ENCODE results near the gene RHOC. TPM values are rescaled to one million over a fixed set of nuclear protein-coding genes. Genes with fewer than 3 reads are reported as not detected.

Gene RHOC
- polyA plus RNA-seq, 1 of the 3 experiments (the other 2 are of a cell fraction): 1,028 TPM

DNA sequence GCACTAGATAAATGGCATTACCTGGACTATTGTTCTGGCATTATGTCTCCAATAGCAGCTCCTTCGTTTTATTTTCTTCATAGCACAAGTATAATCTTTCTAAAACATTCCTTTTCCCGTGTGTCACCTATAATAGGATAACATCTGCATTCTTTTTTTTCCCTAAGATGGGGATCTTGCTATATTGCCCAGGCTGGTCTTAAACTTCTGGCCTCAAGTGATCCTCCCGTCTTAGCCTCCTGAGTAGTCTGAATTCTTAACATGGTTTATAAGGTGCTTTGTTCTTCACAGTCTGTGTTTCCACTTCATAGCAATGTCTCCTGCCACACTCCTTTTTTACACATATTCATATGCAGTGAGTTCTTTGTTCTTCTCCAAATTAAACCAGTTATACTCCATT lies 41.1 kb downstream of the RHOC start (continued):
- TF ChIP-seq ZBTB33 (IDR thresholded peaks at IDR 0.05; ENCODE audit: borderline replicate concordance, low read depth) (no peak), RXRA (IDR thresholded peaks at IDR 0.05; ENCODE audit: borderline replicate concordance, low read depth) (no peak), NRF1 (IDR thresholded peaks at IDR 0.05; ENCODE audit: low read depth, low read length) (no peak), FOXM1 (IDR thresholded peaks at IDR 0.05; ENCODE audit: low read depth) (no peak), ELF1 (IDR thresholded peaks at IDR 0.05) (no peak)

DNA sequence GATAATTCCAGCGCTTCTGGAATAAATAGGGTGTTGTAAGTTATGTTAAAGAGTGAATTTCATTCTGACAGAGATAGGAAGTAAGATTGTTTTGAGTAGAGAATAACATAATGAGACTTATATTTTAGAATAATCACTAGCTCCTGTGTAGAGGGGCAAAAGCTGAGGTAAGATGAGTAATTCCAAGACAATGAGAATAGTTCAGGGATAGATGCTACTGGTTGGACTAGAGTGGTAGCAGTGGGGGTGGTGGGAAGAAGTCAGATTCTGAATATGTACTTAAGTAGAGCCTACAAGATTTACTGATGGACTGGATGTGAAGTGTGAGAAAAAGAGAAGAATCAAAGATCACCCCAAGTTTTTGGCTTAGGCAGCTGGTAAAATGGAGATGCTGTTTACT lies 55.7 kb downstream of the RHOC start:
- H3F3A ChIP-seq (replicated peaks; ENCODE audit: insufficient read depth): peaks cover 10% of the 10 kb centered on the region
- H3K9me3 ChIP-seq: no peaks in the 10 kb centered on the region
- H3K27me3 ChIP-seq (ENCODE audit: insufficient read depth): no peaks in the 10 kb centered on the region
- DNase-seq: no peak
- peaks cover 14% of the 10 kb centered on the region; the same call in 1 of the 2 replicates for H4K20me1 ChIP-seq (ENCODE audit: insufficient read depth)
- ChIA-PET POLR2A (no interaction called here), CTCF (no interaction called here)
- 100% methylated on average over 1 of the region's 1 CpG for WGBS (ENCODE audit: low lambda C conversion rate)
- no peaks in the 10 kb centered on the region for H3K9me2 ChIP-seq
- H3K27ac ChIP-seq (ENCODE audit: low read depth in 2 of 2, low read length in 1 of 2): no peak overlapping the region
- TF ChIP-seq, protein P1, sequence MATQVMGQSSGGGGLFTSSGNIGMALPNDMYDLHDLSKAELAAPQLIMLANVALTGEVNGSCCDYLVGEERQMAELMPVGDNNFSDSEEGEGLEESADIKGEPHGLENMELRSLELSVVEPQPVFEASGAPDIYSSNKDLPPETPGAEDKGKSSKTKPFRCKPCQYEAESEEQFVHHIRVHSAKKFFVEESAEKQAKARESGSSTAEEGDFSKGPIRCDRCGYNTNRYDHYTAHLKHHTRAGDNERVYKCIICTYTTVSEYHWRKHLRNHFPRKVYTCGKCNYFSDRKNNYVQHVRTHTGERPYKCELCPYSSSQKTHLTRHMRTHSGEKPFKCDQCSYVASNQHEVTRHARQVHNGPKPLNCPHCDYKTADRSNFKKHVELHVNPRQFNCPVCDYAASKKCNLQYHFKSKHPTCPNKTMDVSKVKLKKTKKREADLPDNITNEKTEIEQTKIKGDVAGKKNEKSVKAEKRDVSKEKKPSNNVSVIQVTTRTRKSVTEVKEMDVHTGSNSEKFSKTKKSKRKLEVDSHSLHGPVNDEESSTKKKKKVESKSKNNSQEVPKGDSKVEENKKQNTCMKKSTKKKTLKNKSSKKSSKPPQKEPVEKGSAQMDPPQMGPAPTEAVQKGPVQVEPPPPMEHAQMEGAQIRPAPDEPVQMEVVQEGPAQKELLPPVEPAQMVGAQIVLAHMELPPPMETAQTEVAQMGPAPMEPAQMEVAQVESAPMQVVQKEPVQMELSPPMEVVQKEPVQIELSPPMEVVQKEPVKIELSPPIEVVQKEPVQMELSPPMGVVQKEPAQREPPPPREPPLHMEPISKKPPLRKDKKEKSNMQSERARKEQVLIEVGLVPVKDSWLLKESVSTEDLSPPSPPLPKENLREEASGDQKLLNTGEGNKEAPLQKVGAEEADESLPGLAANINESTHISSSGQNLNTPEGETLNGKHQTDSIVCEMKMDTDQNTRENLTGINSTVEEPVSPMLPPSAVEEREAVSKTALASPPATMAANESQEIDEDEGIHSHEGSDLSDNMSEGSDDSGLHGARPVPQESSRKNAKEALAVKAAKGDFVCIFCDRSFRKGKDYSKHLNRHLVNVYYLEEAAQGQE (IDR thresholded peaks at IDR 0.05; ENCODE audit: low read depth, low read length): no peak
- TF ChIP-seq EP300 (IDR thresholded peaks at IDR 0.05; ENCODE audit: borderline replicate concordance in 1 of 2, low read depth in 1 of 2, low read length in 1 of 2) (no peak), JUND (IDR thresholded peaks at IDR 0.05) (no peak), IRF3 (IDR thresholded peaks at IDR 0.05; ENCODE audit: low read depth, low read length) (no peak), POLR2AphosphoS5 (IDR thresholded peaks at IDR 0.05; ENCODE audit: low read depth, low read length) (no peak), SMC3 (IDR thresholded peaks at IDR 0.05; ENCODE audit: low read depth, low read length) (no peak), ELF1 (IDR thresholded peaks at IDR 0.05) (no peak), MXI1 (IDR thresholded peaks at IDR 0.05; ENCODE audit: low read depth, low read length) (no peak), TEAD4 (IDR thresholded peaks at IDR 0.05; ENCODE audit: borderline replicate concordance, insufficient read depth) (no peak), ZBTB33 (IDR thresholded peaks at IDR 0.05; ENCODE audit: borderline replicate concordance, low read depth) (no peak), GATA2 (CRISPR knock-in tag; IDR thresholded peaks at IDR 0.05) (no peak), RXRA (IDR thresholded peaks at IDR 0.05; ENCODE audit: borderline replicate concordance, low read depth) (no peak)
- TF ChIP-seq, protein P2, sequence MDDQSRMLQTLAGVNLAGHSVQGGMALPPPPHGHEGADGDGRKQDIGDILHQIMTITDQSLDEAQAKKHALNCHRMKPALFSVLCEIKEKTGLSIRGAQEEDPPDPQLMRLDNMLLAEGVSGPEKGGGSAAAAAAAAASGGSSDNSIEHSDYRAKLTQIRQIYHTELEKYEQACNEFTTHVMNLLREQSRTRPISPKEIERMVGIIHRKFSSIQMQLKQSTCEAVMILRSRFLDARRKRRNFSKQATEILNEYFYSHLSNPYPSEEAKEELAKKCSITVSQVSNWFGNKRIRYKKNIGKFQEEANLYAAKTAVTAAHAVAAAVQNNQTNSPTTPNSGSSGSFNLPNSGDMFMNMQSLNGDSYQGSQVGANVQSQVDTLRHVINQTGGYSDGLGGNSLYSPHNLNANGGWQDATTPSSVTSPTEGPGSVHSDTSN (IDR thresholded peaks at IDR 0.05): no peak
- no peak overlapping the region for H3K4me3 ChIP-seq (ENCODE audit: low read depth in 2 of 2, low read length in 1 of 2)
- peaks cover 64 to 76% of the 10 kb centered on the region in 2 experiments for H3K36me3 ChIP-seq (replicated peaks in 1 of 2; ENCODE audit: control insufficient read depth in 1 of 2, insufficient read depth in 2 of 2, low read length in 1 of 2)
- H3K4me1 ChIP-seq (ENCODE audit: control insufficient read depth in 1 of 2, insufficient read depth in 2 of 2, low read depth in 1 of 2, low read length in 1 of 2): no peaks in the 10 kb centered on the region; a peak in 1 of 4 replicates
- H2AFZ ChIP-seq (ENCODE audit: low read depth): no peak overlapping the region
- H3K9ac ChIP-seq: no peak overlapping the region
- H3K4me2 ChIP-seq: no peak overlapping the region
- H3K79me2 ChIP-seq (ENCODE audit: insufficient read depth): peaks cover 85% of the 10 kb centered on the region

Data from SK-N-SH (cell line).